ENCODE measurements around the gene AP5Z1.

The AP5Z1 gene

DNA sequence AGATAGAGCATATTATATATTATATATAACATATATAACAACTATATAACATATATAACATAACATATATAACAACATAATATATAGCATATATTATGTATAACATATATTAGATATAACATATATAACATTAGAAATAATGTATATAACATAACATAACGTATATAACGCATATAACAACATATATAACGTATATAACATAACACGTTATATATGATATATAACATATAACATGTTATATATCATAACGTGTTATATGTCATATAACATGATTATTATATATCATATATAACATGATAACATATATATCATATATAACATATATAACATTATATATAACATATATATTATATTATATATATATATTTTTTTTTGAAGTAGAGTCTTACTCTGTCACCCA lies 3.7 kb downstream of the AP5Z1 start:
- Histone ChIP-seq H3K9me3 (ENCODE audit: low read depth, low read length) (no peaks in the 10 kb centered on the region), H3K9ac (ENCODE audit: insufficient read length) (no peak overlapping the region), H3K4me3 (no peak overlapping the region), H3K36me3 (ENCODE audit: insufficient read depth, low read length) (no peaks in the 10 kb centered on the region), H3K27ac (no peak overlapping the region)
- DNase-seq (ENCODE audit: low read depth, low spot score): no peak
- TF ChIP-seq FOXP2 (optimal IDR thresholded peaks at IDR 0.05; ENCODE audit: control extremely low read depth, extremely low read length, insufficient read depth) (no peak), EZH2 (IDR thresholded peaks at IDR 0.05) (no peak), POLR2AphosphoS5 (IDR thresholded peaks at IDR 0.05; ENCODE audit: borderline replicate concordance, low read depth, low read length) (no peak)

GRCh38 chr7:4781366-4782069 lies 6.1 kb downstream of the AP5Z1 start:
- H3K4me3 ChIP-seq: no peak overlapping the region
- H3K9me3 ChIP-seq (ENCODE audit: low read depth, low read length): no peaks in the 10 kb centered on the region
- no peak overlapping the region for H3K9ac ChIP-seq (ENCODE audit: insufficient read length)
- H3K36me3 ChIP-seq (ENCODE audit: insufficient read depth, low read length): no peaks in the 10 kb centered on the region
- no peak overlapping the region for H3K27ac ChIP-seq
- DNase-seq (ENCODE audit: low read depth, low spot score): no peak
- no peak for TF ChIP-seq EZH2 (IDR thresholded peaks at IDR 0.05)
- no peak for TF ChIP-seq POLR2AphosphoS5 (IDR thresholded peaks at IDR 0.05; ENCODE audit: borderline replicate concordance, low read depth, low read length)
- TF ChIP-seq FOXP2 (optimal IDR thresholded peaks at IDR 0.05; ENCODE audit: control extremely low read depth, extremely low read length, insufficient read depth): no peak

GRCh38 chr7:4782333-4783291 lies 7.2 kb downstream of the AP5Z1 start:
- H3K36me3 ChIP-seq (ENCODE audit: insufficient read depth, low read length): no peaks in the 10 kb centered on the region; the same call in 1 of the 2 replicates
- no peak overlapping the region for H3K4me3 ChIP-seq
- H3K9me3 ChIP-seq (ENCODE audit: low read depth, low read length): no peaks in the 10 kb centered on the region
- no peak for DNase-seq (ENCODE audit: low read depth, low spot score)
- no peak overlapping the region for H3K27ac ChIP-seq
- TF ChIP-seq EZH2 (IDR thresholded peaks at IDR 0.05): no peak
- TF ChIP-seq FOXP2 (optimal IDR thresholded peaks at IDR 0.05; ENCODE audit: control extremely low read depth, extremely low read length, insufficient read depth): no peak
- no peak for TF ChIP-seq POLR2AphosphoS5 (IDR thresholded peaks at IDR 0.05; ENCODE audit: borderline replicate concordance, low read depth, low read length)
- no peak overlapping the region for H3K9ac ChIP-seq (ENCODE audit: insufficient read length)

GRCh38 chr7:4783292-4783652 lies 7.8 kb downstream of the AP5Z1 start:
- no peak for DNase-seq (ENCODE audit: low read depth, low spot score)
- peaks cover 3% of the 10 kb centered on the region; the same call in 1 of the 2 replicates for H3K36me3 ChIP-seq (ENCODE audit: insufficient read depth, low read length)

DNA sequence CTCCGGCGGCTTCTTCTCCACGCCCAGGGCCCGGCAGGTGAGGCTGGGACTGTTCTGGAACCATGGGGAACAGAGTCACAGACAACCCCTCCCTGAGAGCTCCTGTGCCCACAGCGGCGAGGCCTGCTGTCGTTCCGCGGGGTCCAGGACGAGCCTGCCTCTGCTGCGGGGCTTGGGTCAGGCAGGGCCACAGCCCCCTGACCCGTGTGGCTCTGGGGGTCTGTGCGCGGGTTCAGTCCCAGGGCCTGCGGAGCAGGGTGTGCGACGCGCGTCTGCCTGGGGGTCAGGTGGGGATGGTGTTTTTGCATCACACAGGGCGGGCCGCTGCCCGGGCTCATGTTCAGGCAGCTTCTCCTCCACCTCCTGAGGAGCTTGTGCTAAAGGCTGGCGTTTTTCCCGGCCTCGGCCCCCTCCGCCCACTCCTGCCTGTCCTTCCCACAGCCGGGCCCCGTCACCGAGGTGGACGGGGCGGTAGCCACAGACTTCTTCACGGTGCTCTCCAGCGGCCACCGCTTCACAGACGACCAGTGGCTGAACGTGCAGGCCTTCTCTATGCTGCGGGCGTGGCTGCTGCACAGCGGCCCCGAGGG lies 8.4 kb downstream of the AP5Z1 start:
- Histone ChIP-seq H3K36me3 (ENCODE audit: insufficient read depth, low read length) (peaks cover 5% of the 10 kb centered on the region; the same call in 1 of the 2 replicates), H3K9ac (ENCODE audit: insufficient read length) (no peak overlapping the region), H3K4me3 (no peak overlapping the region), H3K27ac (no peak overlapping the region), H3K9me3 (ENCODE audit: low read depth, low read length) (no peaks in the 10 kb centered on the region)
- no peak for DNase-seq (ENCODE audit: low read depth, low spot score)
- TF ChIP-seq EZH2 (IDR thresholded peaks at IDR 0.05) (no peak), POLR2AphosphoS5 (IDR thresholded peaks at IDR 0.05; ENCODE audit: borderline replicate concordance, low read depth, low read length) (no peak), FOXP2 (optimal IDR thresholded peaks at IDR 0.05; ENCODE audit: control extremely low read depth, extremely low read length, insufficient read depth) (no peak)

More at GRCh38 chr7:4783292-4783652, 7.8 kb downstream of the AP5Z1 start:
- H3K27ac ChIP-seq: no peak overlapping the region
- H3K9ac ChIP-seq (ENCODE audit: insufficient read length): no peak overlapping the region
- no peaks in the 10 kb centered on the region for H3K9me3 ChIP-seq (ENCODE audit: low read depth, low read length)
- no peak for TF ChIP-seq FOXP2 (optimal IDR thresholded peaks at IDR 0.05; ENCODE audit: control extremely low read depth, extremely low read length, insufficient read depth)
- TF ChIP-seq EZH2 (IDR thresholded peaks at IDR 0.05): no peak
- no peak for TF ChIP-seq POLR2AphosphoS5 (IDR thresholded peaks at IDR 0.05; ENCODE audit: borderline replicate concordance, low read depth, low read length)
- H3K4me3 ChIP-seq: no peak overlapping the region

GRCh38 chr7:4784799-4785198 lies 9.4 kb downstream of the AP5Z1 start:
- H3K4me3 ChIP-seq: no peak overlapping the region
- TF ChIP-seq EZH2 (IDR thresholded peaks at IDR 0.05) (no peak), POLR2AphosphoS5 (IDR thresholded peaks at IDR 0.05; ENCODE audit: borderline replicate concordance, low read depth, low read length) (no peak), FOXP2 (optimal IDR thresholded peaks at IDR 0.05; ENCODE audit: control extremely low read depth, extremely low read length, insufficient read depth) (no peak)

GRCh38 chr7:4785371-4785770 lies 9.9 kb downstream of the AP5Z1 start:
- no peak overlapping the region for H3K4me3 ChIP-seq
- peaks cover 5% of the 10 kb centered on the region; the same call in 1 of the 2 replicates for H3K36me3 ChIP-seq (ENCODE audit: insufficient read depth, low read length)
- no peak overlapping the region for H3K27ac ChIP-seq
- no peaks in the 10 kb centered on the region for H3K9me3 ChIP-seq (ENCODE audit: low read depth, low read length)
- TF ChIP-seq FOXP2 (optimal IDR thresholded peaks at IDR 0.05; ENCODE audit: control extremely low read depth, extremely low read length, insufficient read depth): no peak
- TF ChIP-seq EZH2 (IDR thresholded peaks at IDR 0.05): no peak
- TF ChIP-seq POLR2AphosphoS5 (IDR thresholded peaks at IDR 0.05; ENCODE audit: borderline replicate concordance, low read depth, low read length): no peak
- DNase-seq (ENCODE audit: low read depth, low spot score): no peak
- no peak overlapping the region for H3K9ac ChIP-seq (ENCODE audit: insufficient read length)

More at GRCh38 chr7:4784799-4785198, 9.4 kb downstream of the AP5Z1 start:
- H3K36me3 ChIP-seq (ENCODE audit: insufficient read depth, low read length): peaks cover 5% of the 10 kb centered on the region; the same call in 1 of the 2 replicates
- H3K9ac ChIP-seq (ENCODE audit: insufficient read length): no peak overlapping the region
- no peak for DNase-seq (ENCODE audit: low read depth, low spot score)
- no peak overlapping the region for H3K27ac ChIP-seq
- no peaks in the 10 kb centered on the region for H3K9me3 ChIP-seq (ENCODE audit: low read depth, low read length)

DNA sequence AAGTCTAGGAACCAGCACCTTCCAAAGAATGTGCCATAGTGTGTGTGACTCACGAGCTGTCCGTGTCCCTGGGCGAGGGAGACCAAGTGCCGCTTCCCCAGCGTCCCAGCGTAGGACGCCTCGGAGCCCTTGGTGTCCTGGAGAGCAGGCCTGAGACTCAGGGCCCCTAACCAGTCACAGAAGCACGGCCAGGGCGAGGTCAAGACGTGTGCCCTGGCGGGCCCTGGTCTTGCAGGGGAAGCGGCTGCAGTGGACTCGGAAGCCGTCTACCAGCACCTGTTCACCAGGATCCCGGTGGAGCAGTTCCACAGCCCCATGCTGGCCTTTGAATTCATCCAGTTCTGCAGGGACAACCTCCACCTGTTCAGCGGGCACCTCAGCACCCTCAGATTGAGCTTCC lies 10.6 kb downstream of the AP5Z1 start:
- peaks cover 5% of the 10 kb centered on the region; the same call in 1 of the 2 replicates for H3K36me3 ChIP-seq (ENCODE audit: insufficient read depth, low read length)
- TF ChIP-seq POLR2AphosphoS5 (IDR thresholded peaks at IDR 0.05; ENCODE audit: borderline replicate concordance, low read depth, low read length) (no peak), FOXP2 (optimal IDR thresholded peaks at IDR 0.05; ENCODE audit: control extremely low read depth, extremely low read length, insufficient read depth) (no peak), EZH2 (IDR thresholded peaks at IDR 0.05) (no peak)
- no peak overlapping the region for H3K9ac ChIP-seq (ENCODE audit: insufficient read length)
- H3K27ac ChIP-seq: no peak overlapping the region
- no peak for DNase-seq (ENCODE audit: low read depth, low spot score)
- no peaks in the 10 kb centered on the region for H3K9me3 ChIP-seq (ENCODE audit: low read depth, low read length)
- H3K4me3 ChIP-seq: no peak overlapping the region

Data from SK-N-MC (cell line).